Neuron (in vitro differentiated cells): ENCODE measurements around the gene RHBDD3.

ENCODE experiments used
- H2AFZ ChIP-seq: one replicate; pipeline ENCODE4 v1.6.1; 2013; ENCODE audit warnings: low read depth, mild to moderate bottlenecking, inconsistent platforms, low read length, moderate library complexity
- H3K27me3 ChIP-seq: one replicate; pipeline ENCODE4 v1.6.1; 2013; ENCODE audit warnings: low read length; ENCODE audit not compliant: insufficient read depth
- H3K36me3 ChIP-seq: one replicate; pipeline ENCODE4 v1.6.1; 2013; ENCODE audit warnings: low read length; ENCODE audit not compliant: insufficient read depth
- H3K4me1 ChIP-seq: one replicate; pipeline ENCODE4 v1.6.1; 2013; ENCODE audit warnings: low read length; ENCODE audit not compliant: insufficient read depth
- H3K4me3 ChIP-seq: 2 replicates; pipeline ENCODE4 v1.5.1; 2013; ENCODE audit warnings: mild to moderate bottlenecking, low read length, moderate library complexity
- H3K9me3 ChIP-seq: one replicate; pipeline ENCODE4 v1.6.1; 2013; ENCODE audit warnings: low read length

Gene RHBDD3

GRCh38 chr22:29218758-29219408 lies 48.9 kb downstream of the RHBDD3 start:
- Histone ChIP-seq H3K9me3 (no peaks in the 10 kb centered on the region), H3K4me1 (no peaks in the 10 kb centered on the region), H3K4me3 (no peak overlapping the region), H3K36me3 (no peaks in the 10 kb centered on the region), H2AFZ (no peak overlapping the region), H3K27me3 (no peaks in the 10 kb centered on the region)

GRCh38 chr22:29217827-29218757 lies 49.7 kb downstream of the RHBDD3 start:
- no peaks in the 10 kb centered on the region for H3K36me3 ChIP-seq
- H3K4me1 ChIP-seq = no peaks in the 10 kb centered on the region
- H3K4me3 ChIP-seq = no peak overlapping the region
- no peaks in the 10 kb centered on the region for H3K9me3 ChIP-seq
- no peaks in the 10 kb centered on the region for H3K27me3 ChIP-seq
- no peak overlapping the region for H2AFZ ChIP-seq

GRCh38 chr22:29216873-29217666 lies 50.7 kb downstream of the RHBDD3 start:
- Histone ChIP-seq H3K36me3 (no peaks in the 10 kb centered on the region), H2AFZ (no peak overlapping the region), H3K27me3 (no peaks in the 10 kb centered on the region), H3K4me1 (no peaks in the 10 kb centered on the region), H3K4me3 (no peak overlapping the region), H3K9me3 (no peaks in the 10 kb centered on the region)

DNA sequence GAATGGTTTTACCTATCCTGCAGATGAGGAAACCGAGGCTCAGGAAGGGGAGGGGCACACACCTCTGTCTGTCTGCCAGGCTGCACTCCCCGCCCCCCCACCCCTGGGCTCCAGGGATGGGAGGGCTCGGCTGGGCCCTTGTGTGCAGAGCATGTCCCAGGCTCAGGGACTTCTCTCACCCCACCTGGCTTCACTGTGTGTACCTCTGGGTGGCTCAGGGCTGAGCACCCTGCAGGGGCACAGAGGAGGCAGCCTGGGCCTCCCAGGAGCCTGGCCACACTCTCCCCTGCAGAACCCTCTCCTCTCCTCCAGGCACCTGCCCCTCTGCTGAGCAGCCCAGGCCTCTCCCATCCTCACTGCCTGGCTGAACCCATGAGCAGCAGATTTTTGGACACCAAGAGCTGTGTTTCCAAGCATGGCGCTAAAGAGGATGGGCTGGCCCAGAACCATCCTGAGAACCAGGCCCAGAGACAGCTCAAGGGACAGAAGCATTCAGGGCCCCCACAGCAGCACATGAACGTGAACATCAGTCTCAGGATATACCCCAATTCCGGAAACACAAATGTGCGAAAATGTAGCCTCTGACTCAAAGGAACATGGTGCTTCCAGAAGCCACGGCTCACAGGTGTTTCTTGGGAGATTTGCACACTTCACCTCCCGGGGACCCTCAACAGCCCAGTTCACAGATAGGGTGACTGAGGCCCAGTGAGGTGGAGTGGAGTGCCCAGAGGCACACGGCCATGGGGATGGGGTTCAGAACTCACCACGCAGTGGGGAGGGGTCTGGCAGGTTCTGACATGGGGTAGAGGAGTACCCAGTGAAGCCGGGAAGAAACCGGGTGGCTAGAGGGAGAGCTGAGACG lies 51.5 kb downstream of the RHBDD3 start:
- no peaks in the 10 kb centered on the region for H3K9me3 ChIP-seq
- no peak overlapping the region for H3K4me3 ChIP-seq
- H3K27me3 ChIP-seq = no peaks in the 10 kb centered on the region
- H3K4me1 ChIP-seq = no peaks in the 10 kb centered on the region
- H3K36me3 ChIP-seq = no peaks in the 10 kb centered on the region
- H2AFZ ChIP-seq = no peak overlapping the region

DNA sequence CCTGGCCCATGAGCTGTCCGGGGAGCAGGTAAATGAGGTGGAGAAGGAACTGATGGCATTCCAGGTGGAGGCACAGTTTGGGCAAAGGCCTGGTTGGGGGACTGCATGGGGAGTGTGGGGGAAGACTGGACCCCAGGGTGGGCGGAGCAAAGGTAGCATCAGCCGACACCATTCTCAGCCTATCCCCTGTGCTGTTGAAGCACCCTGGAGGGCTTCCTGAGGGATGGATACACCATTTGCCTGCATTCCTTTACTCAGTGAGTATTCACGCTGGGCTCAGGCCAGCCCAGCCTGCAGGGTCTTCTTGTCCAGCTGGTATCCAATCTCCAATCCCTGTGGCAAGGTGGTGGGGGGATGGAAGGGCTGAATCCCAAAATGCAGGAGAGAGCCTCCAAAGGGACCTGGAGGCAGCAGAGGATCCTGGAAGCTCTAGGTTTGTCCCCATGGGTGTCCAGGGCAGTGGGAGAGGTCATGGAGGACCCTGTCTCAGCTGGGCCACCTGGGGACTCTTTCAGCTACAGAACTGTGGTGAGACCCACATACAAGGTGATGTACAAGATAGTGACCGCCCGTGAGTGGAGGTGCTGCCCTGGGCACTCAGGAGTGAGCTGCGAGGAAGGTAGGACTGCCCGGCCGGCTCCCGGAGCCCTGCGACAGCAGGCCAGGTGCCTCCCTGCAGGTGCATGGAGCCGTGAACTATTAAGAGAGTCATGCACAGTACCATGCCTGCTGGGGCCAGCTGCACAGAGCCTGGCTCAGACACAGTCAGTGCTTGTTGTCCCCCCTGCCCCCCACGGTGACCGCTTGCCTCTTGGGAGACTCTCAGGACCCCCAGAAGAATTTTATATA lies 52.5 kb downstream of the RHBDD3 start:
- Histone ChIP-seq H3K9me3 (no peaks in the 10 kb centered on the region), H3K4me3 (no peak overlapping the region), H3K4me1 (no peaks in the 10 kb centered on the region), H3K36me3 (no peaks in the 10 kb centered on the region), H3K27me3 (no peaks in the 10 kb centered on the region), H2AFZ (no peak overlapping the region)

DNA sequence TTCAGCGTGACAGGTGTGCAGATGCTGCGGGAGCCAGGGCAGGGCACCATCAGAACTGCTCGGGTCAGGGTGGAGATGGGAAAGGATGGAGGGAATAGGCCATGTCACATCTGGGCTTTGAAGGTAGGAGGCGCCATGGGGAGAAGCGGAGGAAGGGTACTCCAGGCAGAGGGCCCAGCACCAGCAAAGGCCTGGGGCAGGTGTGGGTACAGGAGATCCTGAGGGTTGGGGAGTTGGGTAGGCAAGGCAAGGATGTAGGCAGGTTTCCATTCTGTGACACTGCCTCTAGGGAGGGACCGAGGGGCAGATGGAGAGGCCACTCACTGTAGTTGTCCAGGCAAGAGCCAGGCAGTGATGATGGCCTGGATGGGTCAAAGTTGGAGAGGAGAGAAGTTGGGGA lies 53.5 kb downstream of the RHBDD3 start:
- Histone ChIP-seq H3K36me3 (no peaks in the 10 kb centered on the region), H3K9me3 (no peaks in the 10 kb centered on the region), H3K4me1 (no peaks in the 10 kb centered on the region), H3K4me3 (no peak overlapping the region), H3K27me3 (no peaks in the 10 kb centered on the region), H2AFZ (no peak overlapping the region)

- no peak overlapping the region for H3K4me3 ChIP-seq
- H3K9me3 ChIP-seq = no peaks in the 10 kb centered on the region
- no peaks in the 10 kb centered on the region for H3K36me3 ChIP-seq
- H3K4me1 ChIP-seq = peaks cover under 1% of the 10 kb centered on the region
- no peaks in the 10 kb centered on the region for H3K27me3 ChIP-seq
- no peak overlapping the region for H2AFZ ChIP-seq
Measured at GRCh38 chr22:29213493-29213892, 54.3 kb downstream of the RHBDD3 start.

- Histone ChIP-seq H3K4me1 (peaks cover 7% of the 10 kb centered on the region), H2AFZ (no peak overlapping the region), H3K9me3 (no peaks in the 10 kb centered on the region), H3K27me3 (no peaks in the 10 kb centered on the region), H3K36me3 (no peaks in the 10 kb centered on the region), H3K4me3 (no peak overlapping the region)
Measured at GRCh38 chr22:29212743-29213142, 55.0 kb downstream of the RHBDD3 start.

DNA sequence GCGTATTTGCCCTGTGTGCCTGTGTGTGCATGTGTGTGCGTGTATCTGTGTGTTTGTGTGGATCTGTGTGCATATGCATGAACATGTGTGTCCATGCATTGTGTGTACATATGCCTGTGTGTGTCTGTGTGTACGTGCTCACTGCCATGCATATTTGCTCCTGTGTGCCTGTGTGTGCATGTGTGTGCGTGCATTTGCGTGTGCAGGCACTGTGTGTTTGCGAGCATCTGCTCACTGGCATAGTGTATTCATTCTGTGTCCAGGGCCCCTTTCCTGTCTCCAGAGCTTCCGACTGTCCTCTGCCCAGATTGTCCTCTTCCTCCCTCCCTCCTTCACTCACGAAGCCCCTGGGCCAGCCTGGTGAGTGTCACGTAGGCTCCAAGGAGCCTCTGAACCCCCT lies 56.3 kb downstream of the RHBDD3 start:
- Histone ChIP-seq H3K9me3 (no peaks in the 10 kb centered on the region), H3K36me3 (no peaks in the 10 kb centered on the region), H3K4me1 (peaks cover 20% of the 10 kb centered on the region), H3K4me3 (no peak overlapping the region), H2AFZ (no peak overlapping the region), H3K27me3 (no peaks in the 10 kb centered on the region)

DNA sequence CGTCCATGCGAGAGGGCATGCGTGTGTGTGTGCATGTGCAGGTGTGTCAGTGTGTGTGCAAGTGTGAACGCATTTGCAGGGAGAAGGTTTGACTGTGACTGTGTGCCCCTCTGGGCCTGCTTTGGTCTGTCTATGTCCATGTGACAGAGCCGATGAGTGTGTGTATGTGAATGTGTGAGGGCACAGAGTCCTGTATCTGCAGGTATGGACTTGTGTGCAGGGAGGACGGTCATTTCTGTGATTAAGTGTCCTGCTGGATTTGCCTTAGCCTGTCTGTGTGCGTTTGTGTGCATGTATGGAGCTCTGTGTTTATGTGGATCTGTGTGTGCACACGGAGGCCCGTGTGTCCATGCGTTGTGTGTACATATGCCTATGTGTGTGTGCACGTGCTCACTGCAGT lies 56.7 kb downstream of the RHBDD3 start:
- no peak overlapping the region for H3K4me3 ChIP-seq
- H3K9me3 ChIP-seq = no peaks in the 10 kb centered on the region
- no peak overlapping the region for H2AFZ ChIP-seq

More for the DNA sequence above, 56.7 kb downstream of the RHBDD3 start:
- no peaks in the 10 kb centered on the region for H3K36me3 ChIP-seq
- no peaks in the 10 kb centered on the region for H3K27me3 ChIP-seq
- H3K4me1 ChIP-seq = peaks cover 24% of the 10 kb centered on the region
